GM23338 (cell line): ENCODE results near the gene WNT4. TPM values are rescaled to one million over a fixed set of nuclear protein-coding genes. Genes with fewer than 3 reads are reported as not detected.

Experiments used
- ATAC-seq: fragments of 200-7000 bp; cut with Tn5 transposase; 3 replicates; pipeline ENCODE4 v1.9.1; 2020
- DNase-seq: peaks from one replicate; pipeline ENCODE4 v3.0.0-alpha.2; 2015; ENCODE audit warnings: low spot score
- H2AFZ ChIP-seq: fragments of 200-600 bp; sonication (generic); 2 replicates; pipeline ENCODE4 v1.8.0; 2016; ENCODE audit warnings: antibody characterized with exemption, mild to moderate bottlenecking, moderate library complexity
- H3F3A ChIP-seq: fragments of 200-600 bp; sonication (generic); replicated peaks from 2 replicates; pipeline ENCODE4 v1.8.0; 2017; ENCODE audit warnings: antibody characterized with exemption, mixed run types, low read depth
- H3K27ac ChIP-seq: fragments of 200-600 bp; sonication (generic); 2 replicates; pipeline ENCODE4 v1.6.1; 2016; ENCODE audit warnings: low read depth
- H3K27me3 ChIP-seq: fragments of 200-600 bp; sonication (generic); 2 replicates; pipeline ENCODE4 v1.8.0; 2016; ENCODE audit warnings: mild to moderate bottlenecking, mixed run types, moderate library complexity; ENCODE audit not compliant: insufficient read depth
- H3K36me3 ChIP-seq: fragments of 200-600 bp; sonication (generic); 2 replicates; pipeline ENCODE4 v1.8.0; 2016; ENCODE audit warnings: mild to moderate bottlenecking; ENCODE audit not compliant: insufficient read depth
- H3K4me1 ChIP-seq: fragments of 200-600 bp; sonication (generic); 2 replicates; pipeline ENCODE4 v1.8.0; 2016; ENCODE audit warnings: mild to moderate bottlenecking, moderate library complexity; ENCODE audit not compliant: insufficient read depth
- H3K4me2 ChIP-seq: fragments of 200-600 bp; sonication (generic); 2 replicates; pipeline ENCODE4 v1.7.1; 2017; ENCODE audit warnings: mixed run types
- H3K4me3 ChIP-seq: fragments of 200-600 bp; sonication (generic); 2 replicates; pipeline ENCODE4 v1.6.1; 2016; ENCODE audit warnings: mixed run types
- H3K79me2 ChIP-seq: fragments of 200-600 bp; sonication (generic); replicated peaks from 2 replicates; pipeline ENCODE4 v1.8.0; 2017; ENCODE audit warnings: mild to moderate bottlenecking; ENCODE audit not compliant: insufficient read depth
- H3K9me2 ChIP-seq: fragments of 200-600 bp; sonication (generic); 2 replicates; pipeline ENCODE4 v1.8.0; 2017; ENCODE audit not compliant: insufficient read depth
- H4K20me1 ChIP-seq: fragments of 200-600 bp; sonication (generic); replicated peaks from 2 replicates; pipeline ENCODE4 v1.8.0; 2017; ENCODE audit warnings: mild to moderate bottlenecking; ENCODE audit not compliant: insufficient read depth
- H3K27ac Mint-ChIP-seq: 2 replicates; pipeline ENCODE4 v1.8.0; 2020; ENCODE audit warnings: inconsistent platforms, mild to moderate bottlenecking, moderate library complexity, mixed read lengths
- H3K27me3 Mint-ChIP-seq: 3 replicates; pipeline ENCODE4 v1.8.0; 2022; ENCODE audit warnings: low read depth, mild to moderate bottlenecking, moderate library complexity, mixed read lengths, inconsistent platforms; ENCODE audit not compliant: insufficient read depth, poor library complexity
- H3K36me3 Mint-ChIP-seq: 3 replicates; pipeline ENCODE4 v1.8.0; 2021; ENCODE audit warnings: low read depth, mild to moderate bottlenecking, inconsistent platforms, moderate library complexity, mixed read lengths
- H3K4me1 Mint-ChIP-seq: 3 replicates; pipeline ENCODE4 v1.8.0; 2020; ENCODE audit warnings: mild to moderate bottlenecking, inconsistent platforms, mixed read lengths
- H3K4me3 Mint-ChIP-seq: 3 replicates; pipeline ENCODE4 v1.8.0; 2021; ENCODE audit warnings: moderate library complexity, mild to moderate bottlenecking, inconsistent platforms, mixed read lengths
- H3K9me3 Mint-ChIP-seq: 3 replicates; pipeline ENCODE4 v1.8.0; 2020; ENCODE audit warnings: moderate library complexity, mild to moderate bottlenecking, inconsistent platforms, mixed read lengths
- EZH2 ChIP-seq: fragments of 200-600 bp; sonication (generic); IDR thresholded peaks from one replicate; pipeline ENCODE4 v1.8.0; 2017; ENCODE audit warnings: antibody characterized with exemption, mild to moderate bottlenecking, low read depth; ENCODE audit not compliant: unreplicated experiment
- EZH2phosphoT487 ChIP-seq: fragments of 200-600 bp; sonication (generic); IDR thresholded peaks from one replicate; pipeline ENCODE4 v1.8.1; 2018; ENCODE audit warnings: antibody characterized with exemption; ENCODE audit not compliant: unreplicated experiment
- JUNB ChIP-seq: IDR thresholded peaks from one replicate; pipeline ENCODE4 v1.6.1; 2016; ENCODE audit warnings: antibody characterized with exemption; ENCODE audit not compliant: unreplicated experiment
- NANOG ChIP-seq: IDR thresholded peaks from 2 replicates; pipeline ENCODE4 v1.6.1; 2016; ENCODE audit warnings: antibody characterized with exemption, borderline replicate concordance
- POLR2AphosphoS5 ChIP-seq: IDR thresholded peaks from 2 replicates; pipeline ENCODE4 v1.6.1; 2016; ENCODE audit warnings: antibody characterized with exemption, low read depth
- STAT1 ChIP-seq: IDR thresholded peaks from one replicate; pipeline ENCODE4 v1.6.1; 2016; ENCODE audit warnings: antibody characterized with exemption; ENCODE audit not compliant: unreplicated experiment
- ZNF114 ChIP-seq: fragments of 250-450 bp; sonication (Bioruptor Pico); IDR thresholded peaks from 2 replicates; pipeline ENCODE4 v1.5.0; 2020; ENCODE audit warnings: mild to moderate bottlenecking, moderate library complexity
- ZNF331 ChIP-seq: fragments of 250-450 bp; sonication (Bioruptor Pico); IDR thresholded peaks from 2 replicates; pipeline ENCODE4 v1.5.0; 2020; ENCODE audit warnings: low read depth, mild to moderate bottlenecking, moderate library complexity
- polyA plus RNA-seq: library from polyadenylated mRNA; unstranded; fragments of >200 nt; fragmentation: Nextera tagmentation; extraction: Ambion mirVana; gene quantifications from 2 replicates; pipeline ENCODE4 v1.2.1, GENCODE V29; 2016
- total RNA-seq: library from RNA; depleted of rRNA; stranded (reverse); fragments of >200 nt; shearing (Covaris generic); gene quantifications from 2 replicates; pipeline ENCODE4 v1.2.3, GENCODE V29; 2014
- TF ChIP-seq, protein P1 (sequence below): IDR thresholded peaks from one replicate; pipeline ENCODE4 v1.6.1; 2018; ENCODE audit warnings: antibody characterized with exemption; ENCODE audit not compliant: unreplicated experiment
- TF ChIP-seq, protein P2 (sequence below): IDR thresholded peaks from 2 replicates; pipeline ENCODE4 v1.6.1; 2016; ENCODE audit warnings: antibody characterized with exemption
- TF ChIP-seq, protein P3 (sequence below), 2 experiments: fragments of 200-600 bp in 1 of 2; sonication (generic) in 1 of 2; conservative IDR thresholded peaks; 2 replicates each; pipeline versions ENCODE4 v1.5.1 to v1.6.1; 2016 to 2017; ENCODE audit warnings: antibody characterized with exemption in 2 of 2, low read depth in 2 of 2, mild to moderate bottlenecking in 2 of 2, moderate library complexity in 1 of 2
- TF ChIP-seq, protein P4 (sequence below): fragments of 250-450 bp; sonication (Bioruptor Pico); IDR thresholded peaks from 2 replicates; pipeline ENCODE4 v1.5.0; 2020; ENCODE audit warnings: mild to moderate bottlenecking, moderate library complexity

WNT4 gene
- total and polyA plus RNA-seq, 2 experiments from 2014 or later, result 0.59 to 0.79 TPM

DNA sequence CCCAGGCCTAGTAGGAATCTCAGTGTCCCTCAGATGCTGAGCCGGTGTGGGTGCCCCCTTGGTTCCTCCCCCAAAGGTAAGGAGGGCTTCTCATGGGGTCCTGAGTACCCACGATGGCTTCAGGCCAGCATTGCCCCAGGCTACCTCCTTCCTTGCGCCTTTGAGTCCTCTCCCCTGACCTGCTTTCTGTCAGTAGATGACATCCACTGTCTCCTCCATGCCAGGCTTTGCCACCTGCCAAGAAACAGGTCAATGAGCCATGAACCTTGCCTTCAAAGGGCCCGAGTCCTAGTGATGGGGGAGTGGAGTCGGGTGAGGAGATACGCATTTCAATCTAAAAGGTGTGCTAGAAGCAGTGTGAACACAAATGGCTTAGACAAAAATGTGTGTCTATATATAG lies 15.6 kb downstream of the WNT4 start:
- ATAC-seq, result no peak
- H3K27me3 ChIP-seq, result no peaks in the 10 kb centered on the region
- TF ChIP-seq JUNB, result no peak
- TF ChIP-seq STAT1, result no peak
- no peak for TF ChIP-seq NANOG
- no peak for TF ChIP-seq ZNF114 (CRISPR knock-in tag)
- TF ChIP-seq, protein P1, sequence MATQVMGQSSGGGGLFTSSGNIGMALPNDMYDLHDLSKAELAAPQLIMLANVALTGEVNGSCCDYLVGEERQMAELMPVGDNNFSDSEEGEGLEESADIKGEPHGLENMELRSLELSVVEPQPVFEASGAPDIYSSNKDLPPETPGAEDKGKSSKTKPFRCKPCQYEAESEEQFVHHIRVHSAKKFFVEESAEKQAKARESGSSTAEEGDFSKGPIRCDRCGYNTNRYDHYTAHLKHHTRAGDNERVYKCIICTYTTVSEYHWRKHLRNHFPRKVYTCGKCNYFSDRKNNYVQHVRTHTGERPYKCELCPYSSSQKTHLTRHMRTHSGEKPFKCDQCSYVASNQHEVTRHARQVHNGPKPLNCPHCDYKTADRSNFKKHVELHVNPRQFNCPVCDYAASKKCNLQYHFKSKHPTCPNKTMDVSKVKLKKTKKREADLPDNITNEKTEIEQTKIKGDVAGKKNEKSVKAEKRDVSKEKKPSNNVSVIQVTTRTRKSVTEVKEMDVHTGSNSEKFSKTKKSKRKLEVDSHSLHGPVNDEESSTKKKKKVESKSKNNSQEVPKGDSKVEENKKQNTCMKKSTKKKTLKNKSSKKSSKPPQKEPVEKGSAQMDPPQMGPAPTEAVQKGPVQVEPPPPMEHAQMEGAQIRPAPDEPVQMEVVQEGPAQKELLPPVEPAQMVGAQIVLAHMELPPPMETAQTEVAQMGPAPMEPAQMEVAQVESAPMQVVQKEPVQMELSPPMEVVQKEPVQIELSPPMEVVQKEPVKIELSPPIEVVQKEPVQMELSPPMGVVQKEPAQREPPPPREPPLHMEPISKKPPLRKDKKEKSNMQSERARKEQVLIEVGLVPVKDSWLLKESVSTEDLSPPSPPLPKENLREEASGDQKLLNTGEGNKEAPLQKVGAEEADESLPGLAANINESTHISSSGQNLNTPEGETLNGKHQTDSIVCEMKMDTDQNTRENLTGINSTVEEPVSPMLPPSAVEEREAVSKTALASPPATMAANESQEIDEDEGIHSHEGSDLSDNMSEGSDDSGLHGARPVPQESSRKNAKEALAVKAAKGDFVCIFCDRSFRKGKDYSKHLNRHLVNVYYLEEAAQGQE, result no peak
- TF ChIP-seq, protein P2, sequence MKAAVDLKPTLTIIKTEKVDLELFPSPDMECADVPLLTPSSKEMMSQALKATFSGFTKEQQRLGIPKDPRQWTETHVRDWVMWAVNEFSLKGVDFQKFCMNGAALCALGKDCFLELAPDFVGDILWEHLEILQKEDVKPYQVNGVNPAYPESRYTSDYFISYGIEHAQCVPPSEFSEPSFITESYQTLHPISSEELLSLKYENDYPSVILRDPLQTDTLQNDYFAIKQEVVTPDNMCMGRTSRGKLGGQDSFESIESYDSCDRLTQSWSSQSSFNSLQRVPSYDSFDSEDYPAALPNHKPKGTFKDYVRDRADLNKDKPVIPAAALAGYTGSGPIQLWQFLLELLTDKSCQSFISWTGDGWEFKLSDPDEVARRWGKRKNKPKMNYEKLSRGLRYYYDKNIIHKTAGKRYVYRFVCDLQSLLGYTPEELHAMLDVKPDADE, result no peak
- TF ChIP-seq, protein P3, sequence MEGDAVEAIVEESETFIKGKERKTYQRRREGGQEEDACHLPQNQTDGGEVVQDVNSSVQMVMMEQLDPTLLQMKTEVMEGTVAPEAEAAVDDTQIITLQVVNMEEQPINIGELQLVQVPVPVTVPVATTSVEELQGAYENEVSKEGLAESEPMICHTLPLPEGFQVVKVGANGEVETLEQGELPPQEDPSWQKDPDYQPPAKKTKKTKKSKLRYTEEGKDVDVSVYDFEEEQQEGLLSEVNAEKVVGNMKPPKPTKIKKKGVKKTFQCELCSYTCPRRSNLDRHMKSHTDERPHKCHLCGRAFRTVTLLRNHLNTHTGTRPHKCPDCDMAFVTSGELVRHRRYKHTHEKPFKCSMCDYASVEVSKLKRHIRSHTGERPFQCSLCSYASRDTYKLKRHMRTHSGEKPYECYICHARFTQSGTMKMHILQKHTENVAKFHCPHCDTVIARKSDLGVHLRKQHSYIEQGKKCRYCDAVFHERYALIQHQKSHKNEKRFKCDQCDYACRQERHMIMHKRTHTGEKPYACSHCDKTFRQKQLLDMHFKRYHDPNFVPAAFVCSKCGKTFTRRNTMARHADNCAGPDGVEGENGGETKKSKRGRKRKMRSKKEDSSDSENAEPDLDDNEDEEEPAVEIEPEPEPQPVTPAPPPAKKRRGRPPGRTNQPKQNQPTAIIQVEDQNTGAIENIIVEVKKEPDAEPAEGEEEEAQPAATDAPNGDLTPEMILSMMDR (conservative IDR thresholded peaks at IDR 0.05; ENCODE audit: low read depth in 2 of 2), result no peak
- TF ChIP-seq EZH2, result no peak
- TF ChIP-seq, protein P4, sequence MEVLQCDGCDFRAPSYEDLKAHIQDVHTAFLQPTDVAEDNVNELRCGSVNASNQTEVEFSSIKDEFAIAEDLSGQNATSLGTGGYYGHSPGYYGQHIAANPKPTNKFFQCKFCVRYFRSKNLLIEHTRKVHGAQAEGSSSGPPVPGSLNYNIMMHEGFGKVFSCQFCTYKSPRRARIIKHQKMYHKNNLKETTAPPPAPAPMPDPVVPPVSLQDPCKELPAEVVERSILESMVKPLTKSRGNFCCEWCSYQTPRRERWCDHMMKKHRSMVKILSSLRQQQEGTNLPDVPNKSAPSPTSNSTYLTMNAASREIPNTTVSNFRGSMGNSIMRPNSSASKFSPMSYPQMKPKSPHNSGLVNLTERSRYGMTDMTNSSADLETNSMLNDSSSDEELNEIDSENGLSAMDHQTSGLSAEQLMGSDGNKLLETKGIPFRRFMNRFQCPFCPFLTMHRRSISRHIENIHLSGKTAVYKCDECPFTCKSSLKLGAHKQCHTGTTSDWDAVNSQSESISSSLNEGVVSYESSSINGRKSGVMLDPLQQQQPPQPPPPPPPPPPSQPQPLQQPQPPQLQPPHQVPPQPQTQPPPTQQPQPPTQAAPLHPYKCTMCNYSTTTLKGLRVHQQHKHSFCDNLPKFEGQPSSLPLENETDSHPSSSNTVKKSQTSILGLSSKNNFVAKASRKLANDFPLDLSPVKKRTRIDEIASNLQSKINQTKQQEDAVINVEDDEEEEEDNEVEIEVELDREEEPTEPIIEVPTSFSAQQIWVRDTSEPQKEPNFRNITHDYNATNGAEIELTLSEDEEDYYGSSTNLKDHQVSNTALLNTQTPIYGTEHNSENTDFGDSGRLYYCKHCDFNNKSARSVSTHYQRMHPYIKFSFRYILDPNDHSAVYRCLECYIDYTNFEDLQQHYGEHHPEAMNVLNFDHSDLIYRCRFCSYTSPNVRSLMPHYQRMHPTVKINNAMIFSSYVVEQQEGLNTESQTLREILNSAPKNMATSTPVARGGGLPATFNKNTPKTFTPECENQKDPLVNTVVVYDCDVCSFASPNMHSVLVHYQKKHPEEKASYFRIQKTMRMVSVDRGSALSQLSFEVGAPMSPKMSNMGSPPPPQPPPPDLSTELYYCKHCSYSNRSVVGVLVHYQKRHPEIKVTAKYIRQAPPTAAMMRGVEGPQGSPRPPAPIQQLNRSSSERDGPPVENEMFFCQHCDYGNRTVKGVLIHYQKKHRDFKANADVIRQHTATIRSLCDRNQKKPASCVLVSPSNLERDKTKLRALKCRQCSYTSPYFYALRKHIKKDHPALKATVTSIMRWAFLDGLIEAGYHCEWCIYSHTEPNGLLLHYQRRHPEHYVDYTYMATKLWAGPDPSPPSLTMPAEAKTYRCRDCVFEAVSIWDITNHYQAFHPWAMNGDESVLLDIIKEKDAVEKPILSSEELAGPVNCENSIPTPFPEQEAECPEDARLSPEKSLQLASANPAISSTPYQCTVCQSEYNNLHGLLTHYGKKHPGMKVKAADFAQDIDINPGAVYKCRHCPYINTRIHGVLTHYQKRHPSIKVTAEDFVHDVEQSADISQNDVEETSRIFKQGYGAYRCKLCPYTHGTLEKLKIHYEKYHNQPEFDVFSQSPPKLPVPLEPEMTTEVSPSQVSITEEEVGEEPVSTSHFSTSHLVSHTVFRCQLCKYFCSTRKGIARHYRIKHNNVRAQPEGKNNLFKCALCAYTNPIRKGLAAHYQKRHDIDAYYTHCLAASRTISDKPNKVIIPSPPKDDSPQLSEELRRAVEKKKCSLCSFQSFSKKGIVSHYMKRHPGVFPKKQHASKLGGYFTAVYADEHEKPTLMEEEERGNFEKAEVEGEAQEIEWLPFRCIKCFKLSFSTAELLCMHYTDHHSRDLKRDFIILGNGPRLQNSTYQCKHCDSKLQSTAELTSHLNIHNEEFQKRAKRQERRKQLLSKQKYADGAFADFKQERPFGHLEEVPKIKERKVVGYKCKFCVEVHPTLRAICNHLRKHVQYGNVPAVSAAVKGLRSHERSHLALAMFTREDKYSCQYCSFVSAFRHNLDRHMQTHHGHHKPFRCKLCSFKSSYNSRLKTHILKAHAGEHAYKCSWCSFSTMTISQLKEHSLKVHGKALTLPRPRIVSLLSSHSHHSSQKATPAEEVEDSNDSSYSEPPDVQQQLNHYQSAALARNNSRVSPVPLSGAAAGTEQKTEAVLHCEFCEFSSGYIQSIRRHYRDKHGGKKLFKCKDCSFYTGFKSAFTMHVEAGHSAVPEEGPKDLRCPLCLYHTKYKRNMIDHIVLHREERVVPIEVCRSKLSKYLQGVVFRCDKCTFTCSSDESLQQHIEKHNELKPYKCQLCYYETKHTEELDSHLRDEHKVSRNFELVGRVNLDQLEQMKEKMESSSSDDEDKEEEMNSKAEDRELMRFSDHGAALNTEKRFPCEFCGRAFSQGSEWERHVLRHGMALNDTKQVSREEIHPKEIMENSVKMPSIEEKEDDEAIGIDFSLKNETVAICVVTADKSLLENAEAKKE, result no peak
- no peak for TF ChIP-seq EZH2phosphoT487
- no peak for TF ChIP-seq ZNF331 (CRISPR knock-in tag)
- TF ChIP-seq POLR2AphosphoS5, result no peak
- H2AFZ ChIP-seq, result no peak overlapping the region
- no peak overlapping the region for H3K4me3 Mint-ChIP-seq
- peaks cover 2% of the 10 kb centered on the region for H3K27me3 Mint-ChIP-seq
- H4K20me1 ChIP-seq, result no peaks in the 10 kb centered on the region; the same call in 1 of the 2 replicates
- no peaks in the 10 kb centered on the region for H3K36me3 ChIP-seq
- no peak overlapping the region for H3K4me3 ChIP-seq
- peaks cover 12% of the 10 kb centered on the region for H3K4me1 Mint-ChIP-seq
- DNase-seq, result no peak
- no peaks in the 10 kb centered on the region; the same call in 2 of the 3 replicates for H3K9me3 Mint-ChIP-seq
- no peaks in the 10 kb centered on the region for H3K9me2 ChIP-seq
- no peaks in the 10 kb centered on the region for H3K36me3 Mint-ChIP-seq
- H3K4me2 ChIP-seq, result no peak overlapping the region
- H3K27ac ChIP-seq, result no peak overlapping the region
- H3K27ac Mint-ChIP-seq, result no peak overlapping the region
- no peaks in the 10 kb centered on the region for H3F3A ChIP-seq
- no peaks in the 10 kb centered on the region for H3K4me1 ChIP-seq
- H3K79me2 ChIP-seq, result no peaks in the 10 kb centered on the region
